ENCODE results near the gene IRS1. TPM values are rescaled to one million over a fixed set of nuclear protein-coding genes. Genes with fewer than 3 reads are reported as not detected.

IRS1 gene
- polyA plus RNA-seq, 1 of the 3 experiments (the other 2 are of a cell fraction): 16.5 TPM

DNA sequence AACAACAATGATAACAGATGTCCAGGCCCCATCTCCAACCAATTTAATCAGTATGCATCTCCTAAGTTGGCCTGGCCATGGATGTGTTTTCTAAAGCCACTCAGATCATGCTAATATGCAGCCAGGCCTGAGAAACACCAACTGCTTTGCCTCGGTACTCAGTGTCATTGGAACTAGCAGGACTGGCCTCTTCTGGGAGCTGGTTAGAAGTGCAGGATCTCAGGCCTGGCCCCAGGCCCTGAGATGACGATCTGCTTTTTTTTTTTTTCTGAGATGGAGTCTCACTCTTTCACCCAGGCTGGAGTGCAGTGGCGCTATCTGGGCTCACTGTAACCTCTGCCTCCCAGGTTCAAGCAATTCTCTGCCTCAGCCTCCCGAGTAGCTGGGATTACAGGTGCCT is 69.1 kb downstream of the IRS1 start:
- no peaks in the 10 kb centered on the region for H4K20me1 ChIP-seq (ENCODE audit: insufficient read depth)
- TF ChIP-seq CHD2 (IDR thresholded peaks at IDR 0.05; ENCODE audit: low read length, partially characterized antibody): no peak
- TF ChIP-seq SMC3 (IDR thresholded peaks at IDR 0.05; ENCODE audit: low read depth, low read length): no peak
- TF ChIP-seq GATA2 (CRISPR knock-in tag; IDR thresholded peaks at IDR 0.05): no peak
- TF ChIP-seq, protein P1, sequence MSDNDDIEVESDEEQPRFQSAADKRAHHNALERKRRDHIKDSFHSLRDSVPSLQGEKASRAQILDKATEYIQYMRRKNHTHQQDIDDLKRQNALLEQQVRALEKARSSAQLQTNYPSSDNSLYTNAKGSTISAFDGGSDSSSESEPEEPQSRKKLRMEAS (IDR thresholded peaks at IDR 0.05; ENCODE audit: low read depth): no peak
- peak; percentile 45 for TF ChIP-seq RAD21 (IDR thresholded peaks at IDR 0.05; ENCODE audit: low read length)
- TF ChIP-seq, protein P2, sequence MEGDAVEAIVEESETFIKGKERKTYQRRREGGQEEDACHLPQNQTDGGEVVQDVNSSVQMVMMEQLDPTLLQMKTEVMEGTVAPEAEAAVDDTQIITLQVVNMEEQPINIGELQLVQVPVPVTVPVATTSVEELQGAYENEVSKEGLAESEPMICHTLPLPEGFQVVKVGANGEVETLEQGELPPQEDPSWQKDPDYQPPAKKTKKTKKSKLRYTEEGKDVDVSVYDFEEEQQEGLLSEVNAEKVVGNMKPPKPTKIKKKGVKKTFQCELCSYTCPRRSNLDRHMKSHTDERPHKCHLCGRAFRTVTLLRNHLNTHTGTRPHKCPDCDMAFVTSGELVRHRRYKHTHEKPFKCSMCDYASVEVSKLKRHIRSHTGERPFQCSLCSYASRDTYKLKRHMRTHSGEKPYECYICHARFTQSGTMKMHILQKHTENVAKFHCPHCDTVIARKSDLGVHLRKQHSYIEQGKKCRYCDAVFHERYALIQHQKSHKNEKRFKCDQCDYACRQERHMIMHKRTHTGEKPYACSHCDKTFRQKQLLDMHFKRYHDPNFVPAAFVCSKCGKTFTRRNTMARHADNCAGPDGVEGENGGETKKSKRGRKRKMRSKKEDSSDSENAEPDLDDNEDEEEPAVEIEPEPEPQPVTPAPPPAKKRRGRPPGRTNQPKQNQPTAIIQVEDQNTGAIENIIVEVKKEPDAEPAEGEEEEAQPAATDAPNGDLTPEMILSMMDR (IDR thresholded peaks at IDR 0.05): 0 out of 2 replicates have a peak, but pooled peaks have one; percentile 11
- no peak overlapping the region for H3K4me2 ChIP-seq
- CTCF ChIA-PET: interaction anchor here (1.0 kb wide), 1 partner anchor 72 kb away, joined by 4 read pairs; no protein-coding TSS in a partner anchor
- H3K79me2 ChIP-seq (ENCODE audit: insufficient read depth): no peaks in the 10 kb centered on the region
- H3K36me3 ChIP-seq (replicated peaks in 1 of 2; ENCODE audit: control insufficient read depth in 1 of 2, insufficient read depth in 2 of 2, low read length in 1 of 2): peaks cover 5 to 22% of the 10 kb centered on the region in 2 experiments
- H2AFZ ChIP-seq (ENCODE audit: low read depth): no peak overlapping the region
- no peaks in the 10 kb centered on the region; a peak in 1 of 4 replicates for H3K4me1 ChIP-seq (ENCODE audit: control insufficient read depth in 1 of 2, insufficient read depth in 2 of 2, low read depth in 1 of 2, low read length in 1 of 2)
- no peak overlapping the region for H3K27ac ChIP-seq (ENCODE audit: low read depth in 2 of 2, low read length in 1 of 2)
- no peaks in the 10 kb centered on the region for H3K9me2 ChIP-seq
- H3K4me3 ChIP-seq (ENCODE audit: low read depth in 2 of 2, low read length in 1 of 2): no peak overlapping the region
- H3K9ac ChIP-seq: no peak overlapping the region
- WGBS (ENCODE audit: low lambda C conversion rate): 85% methylated on average over 4 of the region's 4 CpGs
- peak; percentile 19 for DNase-seq
- peaks cover 4% of the 10 kb centered on the region for H3F3A ChIP-seq (replicated peaks; ENCODE audit: insufficient read depth)
- no peaks in the 10 kb centered on the region for H3K27me3 ChIP-seq (ENCODE audit: insufficient read depth)
- no peaks in the 10 kb centered on the region for H3K9me3 ChIP-seq
- POLR2A ChIA-PET: no interaction called here

DNA sequence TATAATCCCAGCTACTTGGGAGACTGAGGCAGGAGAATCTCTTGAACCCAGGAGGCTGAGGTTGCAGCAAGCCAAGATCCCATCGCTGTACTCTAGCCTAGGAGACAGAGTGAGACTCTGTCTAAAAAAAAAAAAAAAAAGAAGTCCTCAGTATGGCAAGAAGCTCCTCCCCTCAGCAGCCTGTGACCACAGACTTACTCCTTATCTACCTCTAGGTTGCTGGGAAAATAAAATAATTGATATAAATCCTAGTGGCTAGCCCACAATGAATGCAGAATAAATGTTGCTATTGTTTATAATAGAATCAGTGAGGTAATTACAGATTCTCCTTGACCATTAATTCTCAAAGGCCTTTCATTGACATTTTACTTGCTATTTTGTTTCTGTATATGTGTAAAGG is 70.6 kb downstream of the IRS1 start:
- WGBS (ENCODE audit: low lambda C conversion rate): 94% methylated on average over 1 of the region's 1 CpG

More for the DNA sequence above, 70.6 kb downstream of the IRS1 start:
- no peaks in the 10 kb centered on the region for H3K27me3 ChIP-seq (ENCODE audit: insufficient read depth)
- H4K20me1 ChIP-seq (ENCODE audit: insufficient read depth): no peaks in the 10 kb centered on the region
- H3K4me1 ChIP-seq (ENCODE audit: control insufficient read depth in 1 of 2, insufficient read depth in 2 of 2, low read depth in 1 of 2, low read length in 1 of 2): peaks cover 0 to 2% of the 10 kb centered on the region in 2 experiments; a peak in 1 of 4 replicates
- no peak overlapping the region for H3K4me2 ChIP-seq
- TF ChIP-seq RCOR1 (IDR thresholded peaks at IDR 0.05; ENCODE audit: low read length) (no peak), EZH2phosphoT487 (IDR thresholded peaks at IDR 0.05; ENCODE audit: borderline replicate concordance, low read depth) (no peak), RXRA (IDR thresholded peaks at IDR 0.05; ENCODE audit: borderline replicate concordance, low read depth) (no peak), SIN3A (IDR thresholded peaks at IDR 0.05; ENCODE audit: borderline replicate concordance, low read depth, low read length) (no peak), GABPA (IDR thresholded peaks at IDR 0.05; ENCODE audit: low read depth) (no peak), YY1 (IDR thresholded peaks at IDR 0.05; ENCODE audit: low read depth) (no peak), TAF1 (IDR thresholded peaks at IDR 0.05; ENCODE audit: borderline replicate concordance, low read depth, low read length) (no peak), EP300 (IDR thresholded peaks at IDR 0.05; ENCODE audit: borderline replicate concordance in 1 of 2, low read depth in 1 of 2, low read length in 1 of 2) (no peak), FOXJ3 (CRISPR knock-in tag; IDR thresholded peaks at IDR 0.05) (no peak), CHD2 (IDR thresholded peaks at IDR 0.05; ENCODE audit: low read length, partially characterized antibody) (no peak), MXI1 (IDR thresholded peaks at IDR 0.05; ENCODE audit: low read depth, low read length) (no peak)
- TF ChIP-seq, protein P3, sequence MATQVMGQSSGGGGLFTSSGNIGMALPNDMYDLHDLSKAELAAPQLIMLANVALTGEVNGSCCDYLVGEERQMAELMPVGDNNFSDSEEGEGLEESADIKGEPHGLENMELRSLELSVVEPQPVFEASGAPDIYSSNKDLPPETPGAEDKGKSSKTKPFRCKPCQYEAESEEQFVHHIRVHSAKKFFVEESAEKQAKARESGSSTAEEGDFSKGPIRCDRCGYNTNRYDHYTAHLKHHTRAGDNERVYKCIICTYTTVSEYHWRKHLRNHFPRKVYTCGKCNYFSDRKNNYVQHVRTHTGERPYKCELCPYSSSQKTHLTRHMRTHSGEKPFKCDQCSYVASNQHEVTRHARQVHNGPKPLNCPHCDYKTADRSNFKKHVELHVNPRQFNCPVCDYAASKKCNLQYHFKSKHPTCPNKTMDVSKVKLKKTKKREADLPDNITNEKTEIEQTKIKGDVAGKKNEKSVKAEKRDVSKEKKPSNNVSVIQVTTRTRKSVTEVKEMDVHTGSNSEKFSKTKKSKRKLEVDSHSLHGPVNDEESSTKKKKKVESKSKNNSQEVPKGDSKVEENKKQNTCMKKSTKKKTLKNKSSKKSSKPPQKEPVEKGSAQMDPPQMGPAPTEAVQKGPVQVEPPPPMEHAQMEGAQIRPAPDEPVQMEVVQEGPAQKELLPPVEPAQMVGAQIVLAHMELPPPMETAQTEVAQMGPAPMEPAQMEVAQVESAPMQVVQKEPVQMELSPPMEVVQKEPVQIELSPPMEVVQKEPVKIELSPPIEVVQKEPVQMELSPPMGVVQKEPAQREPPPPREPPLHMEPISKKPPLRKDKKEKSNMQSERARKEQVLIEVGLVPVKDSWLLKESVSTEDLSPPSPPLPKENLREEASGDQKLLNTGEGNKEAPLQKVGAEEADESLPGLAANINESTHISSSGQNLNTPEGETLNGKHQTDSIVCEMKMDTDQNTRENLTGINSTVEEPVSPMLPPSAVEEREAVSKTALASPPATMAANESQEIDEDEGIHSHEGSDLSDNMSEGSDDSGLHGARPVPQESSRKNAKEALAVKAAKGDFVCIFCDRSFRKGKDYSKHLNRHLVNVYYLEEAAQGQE (IDR thresholded peaks at IDR 0.05; ENCODE audit: low read depth, low read length): no peak
- TF ChIP-seq, protein P2 (IDR thresholded peaks at IDR 0.05): no peak
- peaks cover 0 to 10% of the 10 kb centered on the region in 2 experiments for H3K36me3 ChIP-seq (replicated peaks in 1 of 2; ENCODE audit: control insufficient read depth in 1 of 2, insufficient read depth in 2 of 2, low read length in 1 of 2)
- H3K9me3 ChIP-seq: no peaks in the 10 kb centered on the region
- no peak overlapping the region for H3K27ac ChIP-seq (ENCODE audit: low read depth in 2 of 2, low read length in 1 of 2)
- H3K9me2 ChIP-seq: no peaks in the 10 kb centered on the region
- ChIA-PET CTCF (interaction anchor here (1.0 to 1.2 kb wide), 2 partner anchors 13 to 70 kb away, joined by 3 read pairs; no protein-coding TSS in a partner anchor), POLR2A (no interaction called here)
- no peak for DNase-seq
- H3F3A ChIP-seq (replicated peaks; ENCODE audit: insufficient read depth): peaks cover 4% of the 10 kb centered on the region
- H3K9ac ChIP-seq: no peak overlapping the region
- H3K79me2 ChIP-seq (ENCODE audit: insufficient read depth): no peaks in the 10 kb centered on the region
- no peak overlapping the region for H3K4me3 ChIP-seq (ENCODE audit: low read depth in 2 of 2, low read length in 1 of 2)
- H2AFZ ChIP-seq (ENCODE audit: low read depth): no peak overlapping the region
